ENCODE data around the gene HTT.

DNA sequence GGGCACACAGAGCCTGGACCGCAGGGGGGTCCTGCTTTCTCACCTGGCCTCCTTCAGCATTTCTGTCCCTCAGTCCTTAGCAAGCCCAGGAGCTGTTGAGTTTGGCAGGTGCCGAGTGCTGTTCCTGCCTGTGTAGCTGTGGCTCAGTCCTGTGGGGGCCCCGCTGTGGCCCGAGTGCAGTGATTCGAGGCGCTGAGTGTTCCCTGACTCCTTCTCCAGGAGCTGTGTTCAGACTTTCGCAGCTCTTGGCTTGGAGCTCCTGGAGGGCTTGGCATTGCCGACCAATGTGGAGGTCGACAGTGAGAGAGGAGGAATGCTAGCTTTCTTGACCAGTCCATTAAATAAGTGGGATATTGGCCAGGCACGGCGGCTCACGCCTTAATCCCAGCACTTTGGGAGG, 124.4 kb downstream of the HTT start:
- TF ChIP-seq, protein P1, sequence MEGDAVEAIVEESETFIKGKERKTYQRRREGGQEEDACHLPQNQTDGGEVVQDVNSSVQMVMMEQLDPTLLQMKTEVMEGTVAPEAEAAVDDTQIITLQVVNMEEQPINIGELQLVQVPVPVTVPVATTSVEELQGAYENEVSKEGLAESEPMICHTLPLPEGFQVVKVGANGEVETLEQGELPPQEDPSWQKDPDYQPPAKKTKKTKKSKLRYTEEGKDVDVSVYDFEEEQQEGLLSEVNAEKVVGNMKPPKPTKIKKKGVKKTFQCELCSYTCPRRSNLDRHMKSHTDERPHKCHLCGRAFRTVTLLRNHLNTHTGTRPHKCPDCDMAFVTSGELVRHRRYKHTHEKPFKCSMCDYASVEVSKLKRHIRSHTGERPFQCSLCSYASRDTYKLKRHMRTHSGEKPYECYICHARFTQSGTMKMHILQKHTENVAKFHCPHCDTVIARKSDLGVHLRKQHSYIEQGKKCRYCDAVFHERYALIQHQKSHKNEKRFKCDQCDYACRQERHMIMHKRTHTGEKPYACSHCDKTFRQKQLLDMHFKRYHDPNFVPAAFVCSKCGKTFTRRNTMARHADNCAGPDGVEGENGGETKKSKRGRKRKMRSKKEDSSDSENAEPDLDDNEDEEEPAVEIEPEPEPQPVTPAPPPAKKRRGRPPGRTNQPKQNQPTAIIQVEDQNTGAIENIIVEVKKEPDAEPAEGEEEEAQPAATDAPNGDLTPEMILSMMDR (IDR thresholded peaks at IDR 0.05 in 8 of 11, conservative IDR thresholded peaks at IDR 0.05 in 3 of 11) = no peak
- no peak for TF ChIP-seq POLR2A (IDR thresholded peaks at IDR 0.05)

All from spleen (tissue), 7 donors.